ENCODE measurements around the gene PRKG1. TPM values are rescaled to one million over a fixed set of nuclear protein-coding genes. Genes with fewer than 3 reads are reported as not detected.

Gene PRKG1
- total and polyA plus RNA-seq, 12 donors, result 3.8 to 48.1 (median 29.9) TPM

DNA sequence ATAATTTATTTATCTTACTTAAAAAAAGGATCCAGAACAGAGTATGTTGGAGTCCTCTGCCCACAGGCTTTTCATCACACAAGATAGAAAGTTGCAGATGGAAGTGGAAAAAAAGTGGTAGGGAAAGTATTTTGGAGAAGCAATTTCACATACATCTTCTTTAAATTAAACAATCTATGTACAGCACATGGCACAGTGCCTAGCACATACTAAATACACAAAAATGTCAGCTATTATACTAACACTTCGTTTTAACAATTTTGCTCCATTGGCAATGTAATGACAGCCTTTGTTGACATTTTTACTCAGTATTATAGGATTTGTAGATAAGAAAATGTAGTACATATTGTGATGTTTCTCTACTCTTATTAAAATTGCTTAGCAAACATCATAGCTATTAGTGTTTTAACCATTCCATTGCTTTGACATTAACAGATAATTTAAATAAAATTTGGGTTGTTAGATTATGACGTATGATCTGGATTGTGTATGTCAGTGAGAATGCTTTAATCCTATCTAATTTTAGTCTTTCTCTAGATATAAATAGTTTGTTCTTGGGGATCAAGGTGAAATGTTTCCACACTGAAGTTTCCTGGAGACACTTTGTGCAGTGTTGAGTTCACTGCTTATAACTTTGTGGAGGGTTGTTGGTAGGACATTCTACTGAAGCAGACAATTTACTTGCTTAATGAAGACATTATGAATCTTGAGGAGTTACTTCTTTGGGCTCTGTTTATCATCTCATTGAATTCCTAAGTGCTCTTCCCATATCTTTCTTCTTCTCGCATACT is 1037.0 kb downstream of the PRKG1 start:
- Histone ChIP-seq H3K27me3 (no peaks in the 10 kb centered on the region), H3K9me3 (peaks cover 0 to 3% (median 0%) of the 10 kb centered on the region in 11 donors), H3K4me1 (peaks cover 0 to 5% (median 0%) of the 10 kb centered on the region in 9 donors), H3K27ac (no peak overlapping the region), H3K4me3 (no peak overlapping the region), H3K36me3 (no peaks in the 10 kb centered on the region)
- 55 to 57% methylated on average over 3 of the region's 3 CpGs for WGBS, 2 donors
- DNase-seq (no peak), ATAC-seq (peak in 3 of 8 donors; percentile 41 to 67 (median 57))
- TF ChIP-seq, protein P1, sequence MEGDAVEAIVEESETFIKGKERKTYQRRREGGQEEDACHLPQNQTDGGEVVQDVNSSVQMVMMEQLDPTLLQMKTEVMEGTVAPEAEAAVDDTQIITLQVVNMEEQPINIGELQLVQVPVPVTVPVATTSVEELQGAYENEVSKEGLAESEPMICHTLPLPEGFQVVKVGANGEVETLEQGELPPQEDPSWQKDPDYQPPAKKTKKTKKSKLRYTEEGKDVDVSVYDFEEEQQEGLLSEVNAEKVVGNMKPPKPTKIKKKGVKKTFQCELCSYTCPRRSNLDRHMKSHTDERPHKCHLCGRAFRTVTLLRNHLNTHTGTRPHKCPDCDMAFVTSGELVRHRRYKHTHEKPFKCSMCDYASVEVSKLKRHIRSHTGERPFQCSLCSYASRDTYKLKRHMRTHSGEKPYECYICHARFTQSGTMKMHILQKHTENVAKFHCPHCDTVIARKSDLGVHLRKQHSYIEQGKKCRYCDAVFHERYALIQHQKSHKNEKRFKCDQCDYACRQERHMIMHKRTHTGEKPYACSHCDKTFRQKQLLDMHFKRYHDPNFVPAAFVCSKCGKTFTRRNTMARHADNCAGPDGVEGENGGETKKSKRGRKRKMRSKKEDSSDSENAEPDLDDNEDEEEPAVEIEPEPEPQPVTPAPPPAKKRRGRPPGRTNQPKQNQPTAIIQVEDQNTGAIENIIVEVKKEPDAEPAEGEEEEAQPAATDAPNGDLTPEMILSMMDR (IDR thresholded peaks at IDR 0.05), result no peak
- intact Hi-C loops (cut with DNase I), result no loop called here

DNA sequence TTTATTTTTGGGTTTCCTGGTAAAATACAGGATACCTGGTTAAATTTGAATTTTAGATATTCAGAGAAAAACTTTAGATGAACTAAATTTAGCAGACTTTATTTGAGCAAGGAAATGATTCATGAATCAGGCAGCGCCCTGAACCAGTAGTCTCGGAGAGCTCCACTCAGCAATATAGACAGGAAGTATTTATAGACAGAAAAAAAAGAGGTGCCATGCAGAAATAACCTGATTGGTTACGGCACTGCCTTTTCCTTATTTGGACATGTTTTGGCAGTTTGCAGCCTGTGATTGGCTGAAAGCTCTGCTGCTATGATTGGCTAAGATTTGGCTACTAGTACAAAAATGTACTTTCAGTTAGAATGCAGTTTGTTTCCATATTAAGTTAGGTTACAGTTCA is 1041.5 kb downstream of the PRKG1 start:
- WGBS, 2 donors, result 85 to 88% methylated on average over 3 of the region's 3 CpGs
- intact Hi-C loops (cut with DNase I), result no loop called here
- no peaks in the 10 kb centered on the region for H3K27me3 ChIP-seq
- H3K36me3 ChIP-seq, result no peaks in the 10 kb centered on the region
- peaks cover 0 to 3% (median 0%) of the 10 kb centered on the region in 11 donors for H3K9me3 ChIP-seq
- H3K4me3 ChIP-seq, result no peak overlapping the region
- DNase-seq, result no peak
- no peak for ATAC-seq
- H3K4me1 ChIP-seq, result peaks cover 0 to 5% (median 0%) of the 10 kb centered on the region in 9 donors
- TF ChIP-seq, protein P1 (IDR thresholded peaks at IDR 0.05), result no peak
- no peak overlapping the region for H3K27ac ChIP-seq

DNA sequence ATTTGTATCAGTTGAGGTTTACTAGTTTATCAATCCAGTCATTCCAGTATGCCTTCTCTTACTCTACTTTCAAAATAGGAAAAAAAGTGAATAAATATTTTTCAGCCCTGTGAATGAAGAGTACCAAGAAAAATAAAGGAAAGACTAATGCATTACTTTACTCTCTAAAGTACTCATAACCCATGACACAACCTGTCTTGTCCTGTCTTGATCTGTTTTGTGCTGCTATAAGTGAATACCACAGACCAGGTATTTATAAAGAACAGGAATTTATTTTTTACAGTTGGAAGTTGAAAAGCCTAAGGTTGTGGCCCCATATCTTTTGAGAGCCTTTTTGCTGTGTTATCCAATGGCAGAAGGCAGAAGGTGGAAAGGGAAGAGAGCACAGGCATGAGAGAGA is 1045.2 kb downstream of the PRKG1 start:
- Histone ChIP-seq H3K27ac (no peak overlapping the region), H3K4me3 (no peak overlapping the region), H3K4me1 (peaks cover 0 to 3% (median 0%) of the 10 kb centered on the region in 9 donors), H3K9me3 (peaks cover 0 to 3% (median 0%) of the 10 kb centered on the region in 11 donors), H3K36me3 (no peaks in the 10 kb centered on the region), H3K27me3 (no peaks in the 10 kb centered on the region)
- ATAC-seq (no peak), DNase-seq (no peak)
- TF ChIP-seq, protein P1 (IDR thresholded peaks at IDR 0.05), result no peak
- intact Hi-C loops (cut with DNase I), result no loop called here

DNA sequence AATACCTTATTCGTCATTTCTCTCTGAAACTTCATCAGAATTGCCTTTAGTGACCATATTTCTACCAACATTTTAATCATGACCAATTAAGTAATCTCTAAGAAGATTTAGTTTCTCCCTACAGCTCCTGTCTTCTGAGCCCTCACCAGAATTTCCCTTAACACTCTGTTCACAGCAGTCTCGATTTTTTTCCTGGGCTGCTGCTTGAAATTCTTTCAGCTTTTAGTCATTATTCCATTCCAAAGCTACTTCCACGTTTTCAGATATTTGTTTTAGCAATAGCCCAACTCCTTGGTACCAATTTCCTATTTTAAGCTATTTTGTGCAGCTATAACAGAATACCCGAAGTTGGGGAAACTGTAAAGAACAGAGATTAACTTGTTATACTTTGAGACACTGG is 1047.4 kb downstream of the PRKG1 start:
- Histone ChIP-seq H3K36me3 (no peaks in the 10 kb centered on the region), H3K4me1 (peaks cover 0 to 1% (median 0%) of the 10 kb centered on the region in 9 donors), H3K27me3 (no peaks in the 10 kb centered on the region), H3K9me3 (no peaks in the 10 kb centered on the region), H3K27ac (no peak overlapping the region), H3K4me3 (no peak overlapping the region)
- TF ChIP-seq, protein P1 (IDR thresholded peaks at IDR 0.05), result no peak
- no peak for DNase-seq
- intact Hi-C loops (cut with DNase I), result no loop called here
- ATAC-seq, result no peak
- WGBS, 2 donors, result 58 to 71% methylated on average over 4 of the region's 4 CpGs
